ENCODE results near the gene HSPG2. TPM values are rescaled to one million over a fixed set of nuclear protein-coding genes. Genes with fewer than 3 reads are reported as not detected.

HSPG2 gene
- total RNA-seq, 2 experiments from 2014 or later = 1.6 to 4.7 TPM

DNA sequence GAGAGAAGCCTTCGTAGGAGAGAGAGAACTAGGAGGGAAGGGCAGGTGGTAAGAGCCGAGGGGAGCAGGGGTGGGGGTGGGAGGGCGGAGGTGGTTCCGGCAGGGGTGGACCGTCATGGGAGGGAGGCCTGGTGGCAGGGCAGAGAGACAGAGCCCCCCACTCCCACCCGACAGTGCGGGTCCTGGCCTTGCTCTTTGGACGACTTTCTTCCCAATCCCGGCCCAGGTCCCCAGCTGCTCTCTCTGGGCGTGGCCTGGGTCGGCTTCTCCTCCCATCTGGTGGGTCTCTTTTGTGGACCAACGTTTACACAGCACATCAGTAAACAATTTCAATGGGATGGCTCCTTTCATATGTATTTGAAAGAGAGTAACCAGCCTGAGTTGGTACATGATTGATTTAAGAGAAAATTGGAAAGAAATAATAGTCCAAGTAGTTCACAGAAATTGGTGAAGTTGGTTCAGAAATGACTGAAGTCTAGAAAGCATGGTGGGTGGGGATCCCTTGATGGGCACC, 68.1 kb downstream of the HSPG2 start:
- Histone ChIP-seq H3K4me1 (ENCODE audit: insufficient read depth, low read length, poor library complexity, severe bottlenecking) (peaks cover 37% of the 10 kb centered on the region), H3K9me3 (ENCODE audit: low read length) (no peaks in the 10 kb centered on the region), H3K27ac (ENCODE audit: low read depth, low read length, poor library complexity, severe bottlenecking) (no peak overlapping the region), H3K4me3 (ENCODE audit: low read depth, low read length, poor library complexity, severe bottlenecking) (no peak overlapping the region), H2AFZ (ENCODE audit: low read length) (no peak overlapping the region), H3K79me2 (ENCODE audit: insufficient read depth, low read depth, low read length) (no peaks in the 10 kb centered on the region), H3K9me2 (ENCODE audit: insufficient read depth, low read length) (no peaks in the 10 kb centered on the region), H3K4me2 (ENCODE audit: low read length) (no peak overlapping the region), H3K36me3 (ENCODE audit: insufficient read depth, low read length) (no peaks in the 10 kb centered on the region), H4K20me1 (ENCODE audit: insufficient read depth, low read length) (no peaks in the 10 kb centered on the region)
- intact Hi-C loops (cut with micrococcal nuclease; ENCODE audit: unreplicated experiment) = no loop called here
- TF ChIP-seq, protein P1, sequence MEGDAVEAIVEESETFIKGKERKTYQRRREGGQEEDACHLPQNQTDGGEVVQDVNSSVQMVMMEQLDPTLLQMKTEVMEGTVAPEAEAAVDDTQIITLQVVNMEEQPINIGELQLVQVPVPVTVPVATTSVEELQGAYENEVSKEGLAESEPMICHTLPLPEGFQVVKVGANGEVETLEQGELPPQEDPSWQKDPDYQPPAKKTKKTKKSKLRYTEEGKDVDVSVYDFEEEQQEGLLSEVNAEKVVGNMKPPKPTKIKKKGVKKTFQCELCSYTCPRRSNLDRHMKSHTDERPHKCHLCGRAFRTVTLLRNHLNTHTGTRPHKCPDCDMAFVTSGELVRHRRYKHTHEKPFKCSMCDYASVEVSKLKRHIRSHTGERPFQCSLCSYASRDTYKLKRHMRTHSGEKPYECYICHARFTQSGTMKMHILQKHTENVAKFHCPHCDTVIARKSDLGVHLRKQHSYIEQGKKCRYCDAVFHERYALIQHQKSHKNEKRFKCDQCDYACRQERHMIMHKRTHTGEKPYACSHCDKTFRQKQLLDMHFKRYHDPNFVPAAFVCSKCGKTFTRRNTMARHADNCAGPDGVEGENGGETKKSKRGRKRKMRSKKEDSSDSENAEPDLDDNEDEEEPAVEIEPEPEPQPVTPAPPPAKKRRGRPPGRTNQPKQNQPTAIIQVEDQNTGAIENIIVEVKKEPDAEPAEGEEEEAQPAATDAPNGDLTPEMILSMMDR (conservative IDR thresholded peaks at IDR 0.05; ENCODE audit: low read length) = no peak
- TF ChIP-seq EZH2phosphoT487 (IDR thresholded peaks at IDR 0.05; ENCODE audit: borderline replicate concordance, low read depth, low read length) = no peak
- no peak for DNase-seq (ENCODE audit: low spot score)
- POLR2A ChIA-PET = no interaction called here
- no TSS peak for BruUV-seq (replicated peaks)
- CTCF ChIA-PET (ENCODE audit: unreplicated experiment) = no interaction called here

DNA sequence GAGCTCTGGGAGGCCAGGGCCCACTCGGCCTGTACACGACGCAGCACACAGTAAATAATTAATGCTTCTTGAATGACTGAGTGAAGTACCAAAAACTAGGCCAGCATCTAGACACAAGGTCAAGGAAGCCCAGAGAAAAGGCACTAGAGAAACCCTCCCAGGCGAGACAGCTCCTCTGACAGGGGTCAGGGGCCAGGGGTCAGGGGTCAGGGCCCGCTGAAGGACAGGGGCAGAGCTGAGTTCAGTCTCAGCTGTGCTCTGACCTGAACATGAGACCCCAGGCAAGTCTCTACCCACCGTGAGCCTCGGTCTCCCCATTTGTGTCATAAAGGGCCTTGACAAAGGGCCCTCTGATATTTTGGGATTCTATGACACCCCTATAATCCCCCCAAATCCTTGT, 68.6 kb downstream of the HSPG2 start:
- H2AFZ ChIP-seq (ENCODE audit: low read length) = no peak overlapping the region
- no peaks in the 10 kb centered on the region for H4K20me1 ChIP-seq (ENCODE audit: insufficient read depth, low read length)
- no TSS peak for BruUV-seq (replicated peaks)
- no peaks in the 10 kb centered on the region for H3K9me2 ChIP-seq (ENCODE audit: insufficient read depth, low read length)
- ChIA-PET POLR2A (interaction anchor here (0.6 kb wide), 1 partner anchor 107 kb away, joined by 3 read pairs; no protein-coding TSS in a partner anchor), CTCF (ENCODE audit: unreplicated experiment) (no interaction called here)
- H3K4me3 ChIP-seq (ENCODE audit: low read depth, low read length, poor library complexity, severe bottlenecking) = no peak overlapping the region
- H3K4me2 ChIP-seq (ENCODE audit: low read length) = no peak overlapping the region
- no peak for DNase-seq (ENCODE audit: low spot score)
- peaks cover 37% of the 10 kb centered on the region for H3K4me1 ChIP-seq (ENCODE audit: insufficient read depth, low read length, poor library complexity, severe bottlenecking)
- H3K79me2 ChIP-seq (ENCODE audit: insufficient read depth, low read depth, low read length) = no peaks in the 10 kb centered on the region
- intact Hi-C loops (cut with micrococcal nuclease; ENCODE audit: unreplicated experiment) = no loop called here
- no peaks in the 10 kb centered on the region for H3K36me3 ChIP-seq (ENCODE audit: insufficient read depth, low read length)
- H3K27ac ChIP-seq (ENCODE audit: low read depth, low read length, poor library complexity, severe bottlenecking) = no peak overlapping the region
- H3K9me3 ChIP-seq (ENCODE audit: low read length) = no peaks in the 10 kb centered on the region
- no peak for TF ChIP-seq EZH2phosphoT487 (IDR thresholded peaks at IDR 0.05; ENCODE audit: borderline replicate concordance, low read depth, low read length)

DNA sequence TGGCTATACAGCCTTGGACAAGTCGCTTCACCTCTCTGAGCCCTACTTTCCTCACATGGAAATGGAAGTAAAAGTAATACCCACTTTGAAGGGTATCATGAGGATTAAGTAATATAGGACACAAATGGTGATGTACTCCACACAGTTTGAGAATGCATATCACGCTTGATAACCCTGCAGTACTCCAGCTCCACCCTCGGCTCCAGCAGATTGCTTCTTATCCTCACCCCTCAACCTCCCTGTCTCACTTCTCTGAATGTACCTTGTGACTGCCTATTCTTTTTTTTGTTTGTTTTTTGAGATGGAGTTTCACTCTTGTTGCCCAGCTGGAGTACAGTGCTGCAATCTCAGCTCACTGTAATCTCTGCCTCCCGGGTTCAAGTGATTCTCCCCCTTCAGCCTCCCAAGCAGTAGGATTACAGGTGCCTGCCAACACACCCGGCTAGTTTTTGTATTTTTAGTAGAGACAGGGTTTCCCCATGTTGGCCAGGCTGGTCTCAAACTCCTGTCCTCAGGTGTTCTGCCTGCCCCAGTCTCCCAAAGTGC, 69.6 kb downstream of the HSPG2 start:
- BruUV-seq (replicated peaks) = no TSS peak
- ChIA-PET CTCF (ENCODE audit: unreplicated experiment) (no interaction called here), POLR2A (no interaction called here)
- H3K27ac ChIP-seq (ENCODE audit: low read depth, low read length, poor library complexity, severe bottlenecking) = no peak overlapping the region
- peak overlapping the region; percentile 21; the same call in 1 of the 2 replicates for H3K4me2 ChIP-seq (ENCODE audit: low read length)
- H3K4me3 ChIP-seq (ENCODE audit: low read depth, low read length, poor library complexity, severe bottlenecking) = no peak overlapping the region
- H3K4me1 ChIP-seq (ENCODE audit: insufficient read depth, low read length, poor library complexity, severe bottlenecking) = peaks cover 37% of the 10 kb centered on the region
- no peak overlapping the region for H2AFZ ChIP-seq (ENCODE audit: low read length)
- H3K79me2 ChIP-seq (ENCODE audit: insufficient read depth, low read depth, low read length) = no peaks in the 10 kb centered on the region
- no peaks in the 10 kb centered on the region for H4K20me1 ChIP-seq (ENCODE audit: insufficient read depth, low read length)
- peak; percentile 16 for DNase-seq (ENCODE audit: low spot score)
- no peak for TF ChIP-seq EZH2phosphoT487 (IDR thresholded peaks at IDR 0.05; ENCODE audit: borderline replicate concordance, low read depth, low read length)
- TF ChIP-seq, protein P1 (conservative IDR thresholded peaks at IDR 0.05; ENCODE audit: low read length) = no peak
- H3K9me2 ChIP-seq (ENCODE audit: insufficient read depth, low read length) = no peaks in the 10 kb centered on the region
- intact Hi-C loops (cut with micrococcal nuclease; ENCODE audit: unreplicated experiment) = no loop called here
- no peaks in the 10 kb centered on the region for H3K36me3 ChIP-seq (ENCODE audit: insufficient read depth, low read length)
- no peaks in the 10 kb centered on the region for H3K9me3 ChIP-seq (ENCODE audit: low read length)
